ENCODE data around the gene LURAP1L. TPM values are rescaled to one million over a fixed set of nuclear protein-coding genes. Genes with fewer than 3 reads are reported as not detected.

LURAP1L gene
- polyA plus RNA-seq, 3 donors, result not detected

GRCh38 chr9:12814877-12815237 is 40.0 kb downstream of the LURAP1L start:
- no peaks in the 10 kb centered on the region for H3K9me3 Mint-ChIP-seq

GRCh38 chr9:12815888-12816287 is 41.1 kb downstream of the LURAP1L start:
- Histone ChIP-seq H3K9ac (ENCODE audit: insufficient read depth, low read length, poor library complexity, severe bottlenecking) (no peak overlapping the region), H3K36me3 (replicated peaks in 1 of 2; ENCODE audit: control insufficient read depth in 1 of 2, insufficient read depth in 2 of 2, low read length in 2 of 2) (no peaks in the 10 kb centered on the region), H3K4me2 (replicated peaks; ENCODE audit: extremely low read depth, low read length, poor library complexity, severe bottlenecking) (no peak overlapping the region), H2AFZ (ENCODE audit: insufficient read depth, low read depth, low read length, poor library complexity, severe bottlenecking) (no peak overlapping the region), H3K4me3 (replicated peaks in 1 of 3; ENCODE audit: low read depth in 2 of 3, low read length in 3 of 3) (no peak overlapping the region), H3K79me2 (ENCODE audit: insufficient read depth, low read length) (no peaks in the 10 kb centered on the region), H3K9me3 (replicated peaks in 1 of 2; ENCODE audit: control insufficient read depth in 1 of 2, insufficient read depth in 1 of 2, low read length in 2 of 2) (no peaks in the 10 kb centered on the region), H4K20me1 (ENCODE audit: insufficient read depth, low read length) (no peaks in the 10 kb centered on the region), H3K27me3 (ENCODE audit: control insufficient read depth in 2 of 2, insufficient read depth in 2 of 2, low read length in 2 of 2) (no peaks in the 10 kb centered on the region), H3K4me1 (ENCODE audit: control insufficient read depth in 1 of 2, insufficient read depth in 2 of 2, low read length in 2 of 2) (no peaks in the 10 kb centered on the region), H3K27ac (ENCODE audit: low read depth in 1 of 2, low read length in 2 of 2) (no peak overlapping the region)
- intact Hi-C loops (cut with micrococcal nuclease), result no loop called here
- WGBS (ENCODE audit: insufficient coverage), result no CpG with 5 or more reads among the region's 5 CpGs
- DNase-seq, result no peak
- Mint-ChIP-seq H3K9me3 (no peaks in the 10 kb centered on the region), H3K27me3 (ENCODE audit: low read depth in 3 of 3) (no peaks in the 10 kb centered on the region), H3K4me1 (no peaks in the 10 kb centered on the region), H3K36me3 (no peaks in the 10 kb centered on the region), H3K27ac (no peak overlapping the region), H3K4me3 (no peak overlapping the region)
- no peak for TF ChIP-seq CTCF (IDR thresholded peaks at IDR 0.05)

More at GRCh38 chr9:12814877-12815237, 40.0 kb downstream of the LURAP1L start:
- H3K79me2 ChIP-seq (ENCODE audit: insufficient read depth, low read length), result no peaks in the 10 kb centered on the region
- no peaks in the 10 kb centered on the region for H3K27me3 ChIP-seq (ENCODE audit: control insufficient read depth in 2 of 2, insufficient read depth in 2 of 2, low read length in 2 of 2)
- intact Hi-C loops (cut with micrococcal nuclease), result no loop called here
- Mint-ChIP-seq H3K27ac (no peak overlapping the region), H3K36me3 (no peaks in the 10 kb centered on the region), H3K4me1 (no peaks in the 10 kb centered on the region), H3K27me3 (ENCODE audit: low read depth in 3 of 3) (no peaks in the 10 kb centered on the region), H3K4me3 (no peak overlapping the region)
- H2AFZ ChIP-seq (ENCODE audit: insufficient read depth, low read depth, low read length, poor library complexity, severe bottlenecking), result no peak overlapping the region
- H3K4me1 ChIP-seq (ENCODE audit: control insufficient read depth in 1 of 2, insufficient read depth in 2 of 2, low read length in 2 of 2), result no peaks in the 10 kb centered on the region
- DNase-seq, result no peak
- H3K4me3 ChIP-seq (replicated peaks in 1 of 3; ENCODE audit: low read depth in 2 of 3, low read length in 3 of 3), result no peak overlapping the region
- H4K20me1 ChIP-seq (ENCODE audit: insufficient read depth, low read length), result no peaks in the 10 kb centered on the region
- no peak overlapping the region for H3K4me2 ChIP-seq (replicated peaks; ENCODE audit: extremely low read depth, low read length, poor library complexity, severe bottlenecking)
- H3K9ac ChIP-seq (ENCODE audit: insufficient read depth, low read length, poor library complexity, severe bottlenecking), result no peak overlapping the region
- no peak for TF ChIP-seq CTCF (IDR thresholded peaks at IDR 0.05)
- no peaks in the 10 kb centered on the region for H3K36me3 ChIP-seq (replicated peaks in 1 of 2; ENCODE audit: control insufficient read depth in 1 of 2, insufficient read depth in 2 of 2, low read length in 2 of 2)
- H3K9me3 ChIP-seq (replicated peaks in 1 of 2; ENCODE audit: control insufficient read depth in 1 of 2, insufficient read depth in 1 of 2, low read length in 2 of 2), result no peaks in the 10 kb centered on the region
- H3K27ac ChIP-seq (ENCODE audit: low read depth in 1 of 2, low read length in 2 of 2), result no peak overlapping the region
